ENCODE measurements around the gene TMEM181.
"Not testable (repeated sequence)": the region's sequence is repeated elsewhere in the genome, so short reads cannot be mapped to it uniquely, and the experiment has no call there.

TMEM181 gene

GRCh38 chr6:158646023-158646910 is 86.4 kb downstream of the TMEM181 start:
- Mint-ChIP-seq H3K9me3 (no peaks in the 10 kb centered on the region), H3K4me3 (no peak overlapping the region), H3K36me3 (ENCODE audit: low read depth) (peaks cover 20% of the 10 kb centered on the region), H3K4me1 (ENCODE audit: low read depth) (peaks cover 44% of the 10 kb centered on the region), H3K27me3 (no peaks in the 10 kb centered on the region), H3K27ac (peak overlapping the region; percentile 5)
- intact Hi-C loops (cut with micrococcal nuclease), result loop anchor here (5.0 kb wide), 1 partner anchor 41 kb away; no protein-coding TSS in a partner anchor

- H3K27ac Mint-ChIP-seq, result no peak overlapping the region
- H3K36me3 Mint-ChIP-seq (ENCODE audit: low read depth), result peaks cover 10% of the 10 kb centered on the region
- no peak overlapping the region for H3K4me3 Mint-ChIP-seq
- intact Hi-C loops (cut with micrococcal nuclease), result loop anchor here (5.0 kb wide), 1 partner anchor 40 kb away; no protein-coding TSS in a partner anchor
- H3K4me1 Mint-ChIP-seq (ENCODE audit: low read depth), result peaks cover 35% of the 10 kb centered on the region
- H3K9me3 Mint-ChIP-seq, result no peaks in the 10 kb centered on the region
- no peaks in the 10 kb centered on the region for H3K27me3 Mint-ChIP-seq
These were observed 87.6 kb downstream of the TMEM181 start for GRCh38 chr6:158647501-158647900.

GRCh38 chr6:158648682-158649131 is 88.8 kb downstream of the TMEM181 start:
- Mint-ChIP-seq H3K9me3 (no peaks in the 10 kb centered on the region), H3K4me3 (no peak overlapping the region), H3K36me3 (ENCODE audit: low read depth) (peaks cover 7% of the 10 kb centered on the region), H3K27ac (peak overlapping the region; percentile 84), H3K27me3 (no peaks in the 10 kb centered on the region), H3K4me1 (ENCODE audit: low read depth) (peaks cover 38% of the 10 kb centered on the region)
- intact Hi-C loops (cut with micrococcal nuclease), result loop anchor here (5.0 kb wide), 1 partner anchor 39 kb away; no protein-coding TSS in a partner anchor

GRCh38 chr6:158649289-158650143 is 89.6 kb downstream of the TMEM181 start, which contains the start of gene SYTL3:
TSS of gene SYTL3 (plus strand) at chr6:158650054. CDS start at chr6:158663269, 13,215 bp downstream.
- H3K4me3 Mint-ChIP-seq, result no peak within 1 kb of the TSS
- peak within 1 kb of the TSS; percentile 84 for H3K27ac Mint-ChIP-seq
- no peaks in the 10 kb centered on the region for H3K27me3 Mint-ChIP-seq
- H3K4me1 Mint-ChIP-seq (ENCODE audit: low read depth), result peaks cover 46% of the 10 kb centered on the region
- H3K9me3 Mint-ChIP-seq, result no peaks in the 10 kb centered on the region
- H3K36me3 Mint-ChIP-seq (ENCODE audit: low read depth), result peaks cover 5% of the 10 kb centered on the region
- intact Hi-C loops (cut with micrococcal nuclease), result loop anchor here (5.0 kb wide), 1 partner anchor 38 kb away; no protein-coding TSS in a partner anchor

- H3K27me3 Mint-ChIP-seq; H3K9me3 Mint-ChIP-seq; H3K4me3 Mint-ChIP-seq; H3K36me3 Mint-ChIP-seq (ENCODE audit: low read depth); intact Hi-C loops (cut with micrococcal nuclease): not testable (repeated sequence)
- Mint-ChIP-seq H3K4me1 (ENCODE audit: low read depth) (peaks cover 63% of the 10 kb centered on the region), H3K27ac (peak overlapping the region; percentile 76)
These were observed 92.3 kb downstream of the TMEM181 start for GRCh38 chr6:158651981-158652737.

- Mint-ChIP-seq H3K27ac (peak overlapping the region; percentile 76), H3K27me3 (peaks cover 1% of the 10 kb centered on the region), H3K4me1 (ENCODE audit: low read depth) (peaks cover 59% of the 10 kb centered on the region), H3K4me3 (no peak overlapping the region), H3K9me3 (no peaks in the 10 kb centered on the region), H3K36me3 (ENCODE audit: low read depth) (no peaks in the 10 kb centered on the region)
- intact Hi-C loops (cut with micrococcal nuclease), result no loop called here
These were observed 93.9 kb downstream of the TMEM181 start for GRCh38 chr6:158653577-158654354.

- Mint-ChIP-seq H3K9me3 (no peaks in the 10 kb centered on the region), H3K4me3 (peak overlapping the region; percentile 33), H3K27ac (peak overlapping the region; percentile 76), H3K4me1 (ENCODE audit: low read depth) (peaks cover 53% of the 10 kb centered on the region), H3K27me3 (peaks cover 1% of the 10 kb centered on the region), H3K36me3 (ENCODE audit: low read depth) (no peaks in the 10 kb centered on the region)
- intact Hi-C loops (cut with micrococcal nuclease), result no loop called here
These were observed 94.6 kb downstream of the TMEM181 start for GRCh38 chr6:158654498-158654897.

GRCh38 chr6:158654960-158655489 is 95.1 kb downstream of the TMEM181 start:
- intact Hi-C loops (cut with micrococcal nuclease), result no loop called here
- H3K27me3 Mint-ChIP-seq, result peaks cover 1% of the 10 kb centered on the region
- H3K27ac Mint-ChIP-seq, result peak overlapping the region; percentile 76
- peaks cover 53% of the 10 kb centered on the region for H3K4me1 Mint-ChIP-seq (ENCODE audit: low read depth)
- no peaks in the 10 kb centered on the region for H3K36me3 Mint-ChIP-seq (ENCODE audit: low read depth)
- H3K4me3 Mint-ChIP-seq, result peak overlapping the region; percentile 33
- no peaks in the 10 kb centered on the region for H3K9me3 Mint-ChIP-seq

GRCh38 chr6:158655569-158656450 is 95.9 kb downstream of the TMEM181 start:
- H3K27ac Mint-ChIP-seq, result peak overlapping the region; percentile 51
- no peaks in the 10 kb centered on the region for H3K9me3 Mint-ChIP-seq
- peaks cover 59% of the 10 kb centered on the region for H3K4me1 Mint-ChIP-seq (ENCODE audit: low read depth)
- no peaks in the 10 kb centered on the region for H3K36me3 Mint-ChIP-seq (ENCODE audit: low read depth)
- intact Hi-C loops (cut with micrococcal nuclease), result no loop called here
- peaks cover 1% of the 10 kb centered on the region for H3K27me3 Mint-ChIP-seq
- H3K4me3 Mint-ChIP-seq, result no peak overlapping the region

GRCh38 chr6:158656986-158657385 is 97.1 kb downstream of the TMEM181 start:
- peaks cover 65% of the 10 kb centered on the region for H3K4me1 Mint-ChIP-seq (ENCODE audit: low read depth)
- H3K36me3 Mint-ChIP-seq (ENCODE audit: low read depth); H3K27ac Mint-ChIP-seq; H3K9me3 Mint-ChIP-seq; intact Hi-C loops (cut with micrococcal nuclease); H3K27me3 Mint-ChIP-seq; H3K4me3 Mint-ChIP-seq: not testable (repeated sequence)

GRCh38 chr6:158660333-158660754 is 100.5 kb downstream of the TMEM181 start:
- H3K27ac Mint-ChIP-seq, result no peak overlapping the region
- no peak overlapping the region for H3K4me3 Mint-ChIP-seq
- H3K9me3 Mint-ChIP-seq, result no peaks in the 10 kb centered on the region
- intact Hi-C loops (cut with micrococcal nuclease), result no loop called here
- H3K36me3 Mint-ChIP-seq (ENCODE audit: low read depth), result no peaks in the 10 kb centered on the region
- H3K27me3 Mint-ChIP-seq, result peaks cover 1% of the 10 kb centered on the region
- peaks cover 62% of the 10 kb centered on the region for H3K4me1 Mint-ChIP-seq (ENCODE audit: low read depth)

Data from dendritic cell treated with granulocyte-macrophage colony-stimulating factor and Interleukin-4, amounts not matched to agents 40 ng/mL and 50 ng/mL, for 4 days (primary cell).